HepG2 (cell line): ENCODE data around the gene PAXX. TPM values are rescaled to one million over a fixed set of nuclear protein-coding genes. Genes with fewer than 3 reads are reported as not detected.

Experiments
- POLR2G ChIP-seq: fragments of 200-400 bp; formaldehyde crosslinking; IDR thresholded peaks from 2 replicates; pipeline ENCODE4 v1.6.1; 2018; ENCODE audit warnings: mild to moderate bottlenecking, low read depth, low read length, moderate library complexity
- SP5 ChIP-seq: IDR thresholded peaks from 2 replicates; pipeline ENCODE4 v1.6.1; 2016; ENCODE audit warnings: low read depth, borderline replicate concordance
- TGIF2 ChIP-seq: IDR thresholded peaks from 2 replicates; pipeline ENCODE4 v1.6.1; 2016; ENCODE audit warnings: control low read depth, missing compliant biosample characterization
- ZNF510 ChIP-seq: sonication (generic); formaldehyde crosslinking; IDR thresholded peaks from 2 replicates; pipeline ENCODE4 v1.4.0; 2020; ENCODE audit warnings: low read depth, mild to moderate bottlenecking, missing genetic modification reagents
- polyA plus RNA-seq, 8 experiments: library from polyadenylated mRNA; depleted of rRNA in 3 of 8; stranded (reverse) in 7 of 8; unstranded in 1 of 8; fragments of >200 nt; fragmentation: Illumina TruSeq in 4 of 8; extraction: Trizol in 4 of 8; gene quantifications; 2 replicates each; pipeline versions ENCODE4 v1.2.1 to v1.2.3, GENCODE V29; 2011 to 2016; ENCODE audit warnings: low read depth in 4 of 8, missing spikeins in 1 of 8, mixed read lengths in 1 of 8; ENCODE audit not compliant: insufficient read depth in 1 of 8
- total RNA-seq, 5 experiments: library from RNA; depleted of rRNA; stranded (reverse); fragments of >200 nt; fragmentation: Illumina TruSeq; extraction: Trizol; gene quantifications; 2 replicates each; pipeline ENCODE4 v1.2.3, GENCODE V29; 2016; ENCODE audit warnings: low read depth in 1 of 5
- TF ChIP-seq, protein P1 (sequence below): sonication (generic); formaldehyde crosslinking; IDR thresholded peaks from 2 replicates; pipeline ENCODE4 v1.5.1; 2020; ENCODE audit warnings: mild to moderate bottlenecking, missing genetic modification reagents, moderate library complexity
- TF ChIP-seq, protein P2 (sequence below): IDR thresholded peaks from 2 replicates; pipeline ENCODE4 v1.4.0; 2020; ENCODE audit warnings: mild to moderate bottlenecking, missing genetic modification reagents
- TF ChIP-seq, protein P3 (sequence below): sonication (generic); formaldehyde crosslinking; IDR thresholded peaks from 2 replicates; pipeline ENCODE4 v1.5.1; 2020; ENCODE audit warnings: missing genetic modification reagents, mild to moderate bottlenecking, borderline replicate concordance

The PAXX gene
- total and polyA plus RNA-seq, 2 of the 13 experiments (the other 11 are each of a cell fraction or from before 2014, with no cell fraction given) = 14.0 to 31.9 TPM

DNA sequence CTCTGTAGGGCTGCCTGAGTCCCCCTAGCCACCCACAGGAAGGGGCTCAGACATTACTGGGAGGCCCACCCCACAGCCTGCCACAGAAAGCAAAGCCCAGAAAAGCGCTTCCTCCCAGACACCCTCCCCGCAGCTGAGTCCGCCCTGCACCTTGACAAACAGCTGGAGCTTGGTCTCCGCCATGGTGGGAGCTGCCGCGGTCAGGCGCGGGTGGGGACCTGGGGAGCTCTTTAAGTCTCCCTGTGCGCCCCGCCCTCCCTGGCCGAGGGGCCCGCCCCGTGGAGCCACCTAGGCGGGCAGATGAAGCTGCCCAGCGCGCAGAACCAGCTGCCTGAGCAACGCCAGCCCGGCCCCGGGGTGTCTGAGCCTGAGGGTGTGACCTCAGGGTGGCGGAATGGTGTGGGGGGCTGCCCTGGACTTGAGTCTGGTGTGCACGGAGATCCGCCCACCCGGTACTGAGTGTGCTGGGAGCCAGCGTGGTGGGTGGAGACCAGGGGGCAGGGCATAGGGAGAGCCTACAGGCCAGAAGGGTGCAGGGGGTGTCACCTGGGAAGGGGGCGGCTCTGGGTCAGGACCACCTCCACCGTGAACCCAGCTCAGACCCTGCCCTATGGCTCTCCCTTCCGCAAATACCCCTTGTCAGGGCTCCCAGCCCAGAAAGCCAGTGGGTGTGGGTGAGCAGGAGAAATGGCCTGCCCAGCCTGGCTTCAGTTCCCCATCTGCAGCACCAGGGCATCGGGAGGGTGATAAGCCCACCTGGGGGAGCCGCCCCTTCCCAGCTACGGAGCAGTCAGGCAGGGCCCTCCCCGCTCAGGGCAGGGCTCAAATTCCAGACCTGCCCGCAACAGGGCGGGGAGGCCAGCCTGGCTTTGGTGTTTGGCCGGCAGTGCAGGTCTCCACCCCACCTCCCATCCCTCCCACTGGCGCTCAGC, 4.4 kb downstream of the PAXX start, which contains the start of gene CLIC3 (continued):
- TF ChIP-seq, protein P1, sequence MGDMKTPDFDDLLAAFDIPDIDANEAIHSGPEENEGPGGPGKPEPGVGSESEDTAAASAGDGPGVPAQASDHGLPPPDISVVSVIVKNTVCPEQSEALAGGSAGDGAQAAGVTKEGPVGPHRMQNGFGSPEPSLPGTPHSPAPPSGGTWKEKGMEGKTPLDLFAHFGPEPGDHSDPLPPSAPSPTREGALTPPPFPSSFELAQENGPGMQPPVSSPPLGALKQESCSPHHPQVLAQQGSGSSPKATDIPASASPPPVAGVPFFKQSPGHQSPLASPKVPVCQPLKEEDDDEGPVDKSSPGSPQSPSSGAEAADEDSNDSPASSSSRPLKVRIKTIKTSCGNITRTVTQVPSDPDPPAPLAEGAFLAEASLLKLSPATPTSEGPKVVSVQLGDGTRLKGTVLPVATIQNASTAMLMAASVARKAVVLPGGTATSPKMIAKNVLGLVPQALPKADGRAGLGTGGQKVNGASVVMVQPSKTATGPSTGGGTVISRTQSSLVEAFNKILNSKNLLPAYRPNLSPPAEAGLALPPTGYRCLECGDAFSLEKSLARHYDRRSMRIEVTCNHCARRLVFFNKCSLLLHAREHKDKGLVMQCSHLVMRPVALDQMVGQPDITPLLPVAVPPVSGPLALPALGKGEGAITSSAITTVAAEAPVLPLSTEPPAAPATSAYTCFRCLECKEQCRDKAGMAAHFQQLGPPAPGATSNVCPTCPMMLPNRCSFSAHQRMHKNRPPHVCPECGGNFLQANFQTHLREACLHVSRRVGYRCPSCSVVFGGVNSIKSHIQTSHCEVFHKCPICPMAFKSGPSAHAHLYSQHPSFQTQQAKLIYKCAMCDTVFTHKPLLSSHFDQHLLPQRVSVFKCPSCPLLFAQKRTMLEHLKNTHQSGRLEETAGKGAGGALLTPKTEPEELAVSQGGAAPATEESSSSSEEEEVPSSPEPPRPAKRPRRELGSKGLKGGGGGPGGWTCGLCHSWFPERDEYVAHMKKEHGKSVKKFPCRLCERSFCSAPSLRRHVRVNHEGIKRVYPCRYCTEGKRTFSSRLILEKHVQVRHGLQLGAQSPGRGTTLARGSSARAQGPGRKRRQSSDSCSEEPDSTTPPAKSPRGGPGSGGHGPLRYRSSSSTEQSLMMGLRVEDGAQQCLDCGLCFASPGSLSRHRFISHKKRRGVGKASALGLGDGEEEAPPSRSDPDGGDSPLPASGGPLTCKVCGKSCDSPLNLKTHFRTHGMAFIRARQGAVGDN (CRISPR knock-in tag) = peak; percentile 68; the same call in 1 of the 2 replicates
- TF ChIP-seq TGIF2 = peak; percentile 77; the same call in 1 of the 2 replicates
- peak; percentile 27; the same call in 1 of the 2 replicates for TF ChIP-seq POLR2G
- TF ChIP-seq, protein P2, sequence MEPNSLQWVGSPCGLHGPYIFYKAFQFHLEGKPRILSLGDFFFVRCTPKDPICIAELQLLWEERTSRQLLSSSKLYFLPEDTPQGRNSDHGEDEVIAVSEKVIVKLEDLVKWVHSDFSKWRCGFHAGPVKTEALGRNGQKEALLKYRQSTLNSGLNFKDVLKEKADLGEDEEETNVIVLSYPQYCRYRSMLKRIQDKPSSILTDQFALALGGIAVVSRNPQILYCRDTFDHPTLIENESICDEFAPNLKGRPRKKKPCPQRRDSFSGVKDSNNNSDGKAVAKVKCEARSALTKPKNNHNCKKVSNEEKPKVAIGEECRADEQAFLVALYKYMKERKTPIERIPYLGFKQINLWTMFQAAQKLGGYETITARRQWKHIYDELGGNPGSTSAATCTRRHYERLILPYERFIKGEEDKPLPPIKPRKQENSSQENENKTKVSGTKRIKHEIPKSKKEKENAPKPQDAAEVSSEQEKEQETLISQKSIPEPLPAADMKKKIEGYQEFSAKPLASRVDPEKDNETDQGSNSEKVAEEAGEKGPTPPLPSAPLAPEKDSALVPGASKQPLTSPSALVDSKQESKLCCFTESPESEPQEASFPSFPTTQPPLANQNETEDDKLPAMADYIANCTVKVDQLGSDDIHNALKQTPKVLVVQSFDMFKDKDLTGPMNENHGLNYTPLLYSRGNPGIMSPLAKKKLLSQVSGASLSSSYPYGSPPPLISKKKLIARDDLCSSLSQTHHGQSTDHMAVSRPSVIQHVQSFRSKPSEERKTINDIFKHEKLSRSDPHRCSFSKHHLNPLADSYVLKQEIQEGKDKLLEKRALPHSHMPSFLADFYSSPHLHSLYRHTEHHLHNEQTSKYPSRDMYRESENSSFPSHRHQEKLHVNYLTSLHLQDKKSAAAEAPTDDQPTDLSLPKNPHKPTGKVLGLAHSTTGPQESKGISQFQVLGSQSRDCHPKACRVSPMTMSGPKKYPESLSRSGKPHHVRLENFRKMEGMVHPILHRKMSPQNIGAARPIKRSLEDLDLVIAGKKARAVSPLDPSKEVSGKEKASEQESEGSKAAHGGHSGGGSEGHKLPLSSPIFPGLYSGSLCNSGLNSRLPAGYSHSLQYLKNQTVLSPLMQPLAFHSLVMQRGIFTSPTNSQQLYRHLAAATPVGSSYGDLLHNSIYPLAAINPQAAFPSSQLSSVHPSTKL (CRISPR knock-in tag) = 0 out of 2 replicates have a peak, but pooled peaks have one; percentile 21
- TF ChIP-seq, protein P3, sequence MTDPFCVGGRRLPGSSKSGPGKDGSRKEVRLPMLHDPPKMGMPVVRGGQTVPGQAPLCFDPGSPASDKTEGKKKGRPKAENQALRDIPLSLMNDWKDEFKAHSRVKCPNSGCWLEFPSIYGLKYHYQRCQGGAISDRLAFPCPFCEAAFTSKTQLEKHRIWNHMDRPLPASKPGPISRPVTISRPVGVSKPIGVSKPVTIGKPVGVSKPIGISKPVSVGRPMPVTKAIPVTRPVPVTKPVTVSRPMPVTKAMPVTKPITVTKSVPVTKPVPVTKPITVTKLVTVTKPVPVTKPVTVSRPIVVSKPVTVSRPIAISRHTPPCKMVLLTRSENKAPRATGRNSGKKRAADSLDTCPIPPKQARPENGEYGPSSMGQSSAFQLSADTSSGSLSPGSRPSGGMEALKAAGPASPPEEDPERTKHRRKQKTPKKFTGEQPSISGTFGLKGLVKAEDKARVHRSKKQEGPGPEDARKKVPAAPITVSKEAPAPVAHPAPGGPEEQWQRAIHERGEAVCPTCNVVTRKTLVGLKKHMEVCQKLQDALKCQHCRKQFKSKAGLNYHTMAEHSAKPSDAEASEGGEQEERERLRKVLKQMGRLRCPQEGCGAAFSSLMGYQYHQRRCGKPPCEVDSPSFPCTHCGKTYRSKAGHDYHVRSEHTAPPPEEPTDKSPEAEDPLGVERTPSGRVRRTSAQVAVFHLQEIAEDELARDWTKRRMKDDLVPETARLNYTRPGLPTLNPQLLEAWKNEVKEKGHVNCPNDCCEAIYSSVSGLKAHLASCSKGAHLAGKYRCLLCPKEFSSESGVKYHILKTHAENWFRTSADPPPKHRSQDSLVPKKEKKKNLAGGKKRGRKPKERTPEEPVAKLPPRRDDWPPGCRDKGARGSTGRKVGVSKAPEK (CRISPR knock-in tag) = 0 out of 2 replicates have a peak, but pooled peaks have one; percentile 47
- no peak for TF ChIP-seq SP5 (CRISPR knock-in tag)
- 0 out of 2 replicates have a peak, but pooled peaks have one; percentile 73 for TF ChIP-seq ZNF510 (CRISPR knock-in tag)
